ENCODE measurements around the gene GPC3. TPM values are rescaled to one million over a fixed set of nuclear protein-coding genes. Genes with fewer than 3 reads are reported as not detected.

Gene GPC3
- total and polyA plus RNA-seq, 2 experiments from 2014 or later: 36.8 to 60.1 TPM

DNA sequence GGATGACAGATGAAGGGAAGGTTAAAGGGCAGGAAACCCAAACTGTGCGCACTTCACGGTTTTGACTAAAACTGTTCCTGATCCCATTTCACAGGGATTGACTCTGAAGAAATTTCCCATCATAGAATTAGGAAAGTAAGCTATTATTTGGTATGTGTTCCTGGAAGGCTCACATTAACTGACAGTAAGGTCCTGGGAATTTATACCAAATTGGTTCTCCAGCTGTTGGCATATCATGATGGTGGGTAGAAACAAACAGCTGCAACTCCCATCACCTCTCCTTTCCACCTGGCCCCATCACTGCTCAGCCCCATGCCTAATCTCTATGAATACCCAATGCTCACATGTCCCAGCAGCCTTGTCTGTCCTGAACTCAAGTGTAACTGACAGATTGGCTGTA lies 121.2 kb downstream of the GPC3 start:
- Histone ChIP-seq H3K9me2 (ENCODE audit: insufficient read depth) (no peaks in the 10 kb centered on the region), H3K4me1 (ENCODE audit: insufficient read depth) (no peaks in the 10 kb centered on the region), H3K27ac (ENCODE audit: low read depth) (no peak overlapping the region), H3K79me2 (replicated peaks; ENCODE audit: insufficient read depth) (no peaks in the 10 kb centered on the region), H3F3A (replicated peaks; ENCODE audit: low read depth) (no peaks in the 10 kb centered on the region), H2AFZ (no peak overlapping the region), H3K4me2 (no peak overlapping the region), H3K4me3 (no peak overlapping the region), H3K36me3 (ENCODE audit: insufficient read depth) (no peaks in the 10 kb centered on the region), H3K27me3 (ENCODE audit: insufficient read depth) (no peaks in the 10 kb centered on the region), H4K20me1 (replicated peaks; ENCODE audit: insufficient read depth) (no peaks in the 10 kb centered on the region)
- Mint-ChIP-seq H3K4me1 (peaks cover 16% of the 10 kb centered on the region), H3K4me3 (no peak overlapping the region), H3K36me3 (ENCODE audit: low read depth) (peaks cover 5% of the 10 kb centered on the region; the same call in 2 of the 3 replicates), H3K9me3 (peaks cover 10% of the 10 kb centered on the region), H3K27ac (no peak overlapping the region), H3K27me3 (ENCODE audit: insufficient read depth, low read depth, poor library complexity) (no peaks in the 10 kb centered on the region)
- no peak for ATAC-seq
- TF ChIP-seq POLR2AphosphoS5 (IDR thresholded peaks at IDR 0.05; ENCODE audit: low read depth): no peak
- TF ChIP-seq ZNF331 (CRISPR knock-in tag; IDR thresholded peaks at IDR 0.05; ENCODE audit: low read depth): no peak
- no peak for TF ChIP-seq ZNF462 (CRISPR knock-in tag; IDR thresholded peaks at IDR 0.05)
- no peak for DNase-seq (ENCODE audit: low spot score)

DNA sequence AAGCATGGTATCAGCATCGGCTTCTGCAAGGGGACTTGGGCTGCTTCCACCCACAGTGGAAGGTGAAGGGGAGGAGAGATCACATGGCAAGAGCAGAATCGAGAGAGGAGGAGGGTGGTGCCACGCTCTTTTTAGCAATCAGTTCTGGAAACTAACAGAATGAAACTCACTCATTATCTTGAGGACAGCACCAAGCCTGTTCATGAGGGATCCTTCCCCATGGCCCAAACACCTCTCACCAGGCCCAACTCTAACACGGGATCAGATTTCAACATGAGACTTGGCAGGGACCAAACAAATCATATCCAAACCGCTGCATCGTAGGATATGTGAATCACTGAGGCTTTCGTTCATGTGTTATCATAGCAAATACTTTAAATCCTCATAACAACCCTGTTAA lies 125.5 kb downstream of the GPC3 start:
- Histone ChIP-seq H3K79me2 (replicated peaks; ENCODE audit: insufficient read depth) (no peaks in the 10 kb centered on the region), H3K27ac (ENCODE audit: low read depth) (no peak overlapping the region), H2AFZ (no peak overlapping the region), H4K20me1 (replicated peaks; ENCODE audit: insufficient read depth) (no peaks in the 10 kb centered on the region), H3K27me3 (ENCODE audit: insufficient read depth) (no peaks in the 10 kb centered on the region), H3K4me3 (no peak overlapping the region), H3K4me1 (ENCODE audit: insufficient read depth) (no peaks in the 10 kb centered on the region), H3F3A (replicated peaks; ENCODE audit: low read depth) (no peaks in the 10 kb centered on the region), H3K9me2 (ENCODE audit: insufficient read depth) (no peaks in the 10 kb centered on the region), H3K36me3 (ENCODE audit: insufficient read depth) (no peaks in the 10 kb centered on the region), H3K4me2 (no peak overlapping the region)
- Mint-ChIP-seq H3K27ac (peak overlapping the region; percentile 30; the same call in 1 of the 2 replicates), H3K4me1 (peaks cover 7% of the 10 kb centered on the region; the same call in 2 of the 3 replicates), H3K4me3 (no peak overlapping the region), H3K27me3 (ENCODE audit: insufficient read depth, low read depth, poor library complexity) (peaks cover 3% of the 10 kb centered on the region), H3K36me3 (ENCODE audit: low read depth) (no peaks in the 10 kb centered on the region; the same call in 2 of the 3 replicates), H3K9me3 (no peaks in the 10 kb centered on the region; the same call in 2 of the 3 replicates)
- DNase-seq (ENCODE audit: low spot score) (no peak), ATAC-seq (no peak)
- no peak for TF ChIP-seq REST (IDR thresholded peaks at IDR 0.05; ENCODE audit: unreplicated experiment)

All from GM23338 (cell line).